Measurements from ENCODE around the gene GPR21. TPM values are rescaled to one million over a fixed set of nuclear protein-coding genes. Genes with fewer than 3 reads are reported as not detected.

Gene GPR21
- total RNA-seq, 1 donor from 2014 or later = 4.8 TPM

DNA sequence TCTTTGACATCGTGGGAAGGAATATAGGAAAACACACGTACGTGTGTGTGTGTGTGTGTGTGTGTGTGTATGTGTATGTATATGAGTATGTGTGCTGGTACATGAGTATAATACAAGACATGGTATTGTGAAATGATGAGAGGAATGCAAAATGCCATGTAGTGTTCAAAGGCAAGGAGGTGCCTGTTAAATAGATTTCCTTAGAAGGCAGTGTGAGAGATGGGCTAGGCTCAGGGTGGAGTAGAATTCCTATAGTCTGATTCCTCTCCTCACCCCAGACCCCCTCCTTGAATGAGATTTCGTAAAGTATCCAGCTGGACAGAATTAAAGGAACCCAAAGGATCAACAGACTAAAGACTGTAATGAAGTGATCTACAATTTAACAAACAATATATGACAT, 11.1 kb downstream of the GPR21 start:
- Mint-ChIP-seq H3K9me3 (ENCODE audit: low read depth) (peaks cover 6% of the 10 kb centered on the region), H3K4me1 (ENCODE audit: low read depth) (peaks cover 91% of the 10 kb centered on the region), H3K27me3 (ENCODE audit: low read depth) (no peaks in the 10 kb centered on the region), H3K4me3 (ENCODE audit: unreplicated experiment) (peak overlapping the region; percentile 2), H3K36me3 (ENCODE audit: low read depth) (peaks cover 11% of the 10 kb centered on the region), H3K27ac (ENCODE audit: unreplicated experiment) (peak overlapping the region; percentile 87)
- TF ChIP-seq, protein P1, sequence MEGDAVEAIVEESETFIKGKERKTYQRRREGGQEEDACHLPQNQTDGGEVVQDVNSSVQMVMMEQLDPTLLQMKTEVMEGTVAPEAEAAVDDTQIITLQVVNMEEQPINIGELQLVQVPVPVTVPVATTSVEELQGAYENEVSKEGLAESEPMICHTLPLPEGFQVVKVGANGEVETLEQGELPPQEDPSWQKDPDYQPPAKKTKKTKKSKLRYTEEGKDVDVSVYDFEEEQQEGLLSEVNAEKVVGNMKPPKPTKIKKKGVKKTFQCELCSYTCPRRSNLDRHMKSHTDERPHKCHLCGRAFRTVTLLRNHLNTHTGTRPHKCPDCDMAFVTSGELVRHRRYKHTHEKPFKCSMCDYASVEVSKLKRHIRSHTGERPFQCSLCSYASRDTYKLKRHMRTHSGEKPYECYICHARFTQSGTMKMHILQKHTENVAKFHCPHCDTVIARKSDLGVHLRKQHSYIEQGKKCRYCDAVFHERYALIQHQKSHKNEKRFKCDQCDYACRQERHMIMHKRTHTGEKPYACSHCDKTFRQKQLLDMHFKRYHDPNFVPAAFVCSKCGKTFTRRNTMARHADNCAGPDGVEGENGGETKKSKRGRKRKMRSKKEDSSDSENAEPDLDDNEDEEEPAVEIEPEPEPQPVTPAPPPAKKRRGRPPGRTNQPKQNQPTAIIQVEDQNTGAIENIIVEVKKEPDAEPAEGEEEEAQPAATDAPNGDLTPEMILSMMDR (IDR thresholded peaks at IDR 0.05) = no peak
- no peak for DNase-seq (ENCODE audit: low spot score)

DNA sequence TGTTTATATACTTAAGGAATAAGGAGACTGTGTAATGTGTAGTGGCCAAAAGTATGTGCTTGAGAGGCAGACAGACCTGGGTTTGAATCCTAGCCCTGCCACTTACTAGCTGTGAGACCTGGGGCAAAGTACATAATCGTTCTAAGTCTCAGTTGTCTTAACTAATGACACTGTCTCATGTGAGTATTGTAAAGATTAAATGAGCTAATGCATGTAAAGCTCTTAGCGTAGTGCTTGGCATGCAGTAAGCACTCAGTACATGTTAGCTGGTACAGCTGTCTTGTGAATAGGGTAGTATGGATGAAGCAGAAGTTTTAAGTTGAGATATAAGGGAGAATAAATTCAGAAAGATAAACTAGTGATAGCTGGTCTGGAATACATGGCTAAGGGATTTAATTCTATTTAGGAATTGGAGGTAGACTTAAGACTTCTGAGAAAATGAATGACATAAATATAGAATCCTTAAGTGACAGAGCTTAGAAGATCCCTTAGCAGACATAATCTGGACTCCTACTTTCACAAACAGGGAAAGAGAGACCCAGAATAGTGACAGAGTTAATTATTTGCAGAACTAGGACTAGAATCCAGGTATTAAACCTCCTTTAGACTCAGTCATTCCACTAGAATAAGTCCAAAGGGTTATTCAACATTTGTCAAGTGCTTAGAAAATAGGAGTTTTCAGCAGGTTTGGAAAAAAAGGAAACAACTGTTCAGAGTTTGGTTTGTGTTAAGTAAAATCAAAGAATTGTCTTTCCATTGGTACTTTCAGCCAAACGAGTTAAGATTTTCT, 13.1 kb downstream of the GPR21 start:
- no peak for DNase-seq (ENCODE audit: low spot score)
- Mint-ChIP-seq H3K4me3 (ENCODE audit: unreplicated experiment) (no peak overlapping the region), H3K9me3 (ENCODE audit: low read depth) (peaks cover 6% of the 10 kb centered on the region), H3K27ac (ENCODE audit: unreplicated experiment) (peak overlapping the region; percentile 82), H3K27me3 (ENCODE audit: low read depth) (no peaks in the 10 kb centered on the region), H3K36me3 (ENCODE audit: low read depth) (peaks cover 13% of the 10 kb centered on the region), H3K4me1 (ENCODE audit: low read depth) (peaks cover 88% of the 10 kb centered on the region)
- TF ChIP-seq, protein P1 (IDR thresholded peaks at IDR 0.05) = no peak

DNA sequence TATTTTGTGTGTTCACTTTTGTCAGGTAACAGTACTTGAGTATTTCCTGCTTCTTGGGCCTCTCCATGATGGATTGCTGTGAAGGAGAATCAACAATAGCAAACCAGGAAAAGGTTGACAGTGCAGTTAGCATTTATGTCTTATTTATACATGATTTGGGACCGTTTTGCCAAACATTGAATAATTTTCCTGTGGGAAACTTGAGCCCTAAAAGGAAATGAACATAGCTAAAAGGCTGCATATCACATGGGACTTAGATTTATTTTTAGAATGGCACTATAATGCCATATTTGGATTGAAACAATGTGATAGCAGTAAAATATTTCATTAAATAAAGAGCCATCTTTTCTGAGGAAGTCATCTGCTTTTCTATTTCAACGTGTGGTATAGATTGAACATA, 15.3 kb downstream of the GPR21 start:
- Mint-ChIP-seq H3K9me3 (ENCODE audit: low read depth) (no peaks in the 10 kb centered on the region), H3K4me3 (ENCODE audit: unreplicated experiment) (no peak overlapping the region), H3K27ac (ENCODE audit: unreplicated experiment) (peak overlapping the region; percentile 91), H3K4me1 (ENCODE audit: low read depth) (peaks cover 82% of the 10 kb centered on the region), H3K36me3 (ENCODE audit: low read depth) (peaks cover 6% of the 10 kb centered on the region), H3K27me3 (ENCODE audit: low read depth) (no peaks in the 10 kb centered on the region)
- TF ChIP-seq, protein P1 (IDR thresholded peaks at IDR 0.05) = no peak
- no peak for DNase-seq (ENCODE audit: low spot score)

DNA sequence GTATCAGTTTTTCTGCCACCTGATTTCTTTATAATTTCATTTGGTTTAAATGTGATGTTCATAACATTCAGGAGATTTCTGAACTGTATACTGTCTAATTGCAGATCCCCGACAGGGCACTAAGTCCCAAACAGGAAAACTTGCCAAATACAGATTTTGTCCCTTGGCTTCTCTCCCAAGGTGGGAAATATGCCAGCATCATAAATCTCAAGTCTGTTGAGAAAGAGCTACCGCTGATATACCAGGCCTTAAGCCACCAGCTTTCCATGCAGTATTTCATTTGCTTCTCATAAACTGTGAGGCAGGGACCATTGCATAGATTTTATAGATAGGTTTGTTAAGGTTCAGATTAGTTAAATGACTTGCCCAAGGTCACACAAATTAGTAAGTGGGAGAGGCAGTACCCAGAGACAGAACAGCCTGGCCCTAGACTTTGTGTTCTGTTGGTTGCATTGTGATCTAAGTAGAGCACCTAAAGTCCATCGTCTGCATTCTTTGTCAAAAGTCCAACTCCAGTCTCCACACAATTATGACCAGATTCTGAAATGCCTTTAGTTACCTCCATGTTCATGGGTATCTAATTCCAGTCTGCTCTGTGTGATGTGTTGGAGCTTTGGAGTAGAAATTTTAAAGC, 16.2 kb downstream of the GPR21 start:
- Mint-ChIP-seq H3K9me3 (ENCODE audit: low read depth) (no peaks in the 10 kb centered on the region), H3K36me3 (ENCODE audit: low read depth) (peaks cover 3% of the 10 kb centered on the region), H3K4me3 (ENCODE audit: unreplicated experiment) (no peak overlapping the region), H3K27me3 (ENCODE audit: low read depth) (no peaks in the 10 kb centered on the region), H3K27ac (ENCODE audit: unreplicated experiment) (peak overlapping the region; percentile 91), H3K4me1 (ENCODE audit: low read depth) (peaks cover 81% of the 10 kb centered on the region)
- TF ChIP-seq, protein P1 (IDR thresholded peaks at IDR 0.05) = no peak
- DNase-seq (ENCODE audit: low spot score) = no peak

DNA sequence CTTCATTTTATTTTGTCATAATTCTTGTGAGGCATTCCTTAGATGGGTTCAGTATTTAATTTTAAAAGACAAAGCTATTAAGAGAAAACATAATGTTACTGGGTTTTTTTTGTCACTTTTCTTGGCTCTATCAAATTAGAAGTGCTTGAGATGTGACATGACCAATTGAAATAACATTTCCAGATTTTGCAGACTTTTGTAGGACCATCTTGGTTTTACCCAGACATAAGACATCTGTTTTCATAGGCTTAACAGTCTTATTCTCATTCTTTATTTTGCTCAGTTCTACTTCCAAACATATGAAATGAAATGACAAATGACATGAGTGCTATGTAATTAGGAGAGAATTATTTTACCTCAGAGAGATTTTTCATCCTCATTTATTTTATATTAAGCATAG, 19.6 kb downstream of the GPR21 start:
- DNase-seq (ENCODE audit: low spot score) = no peak
- Mint-ChIP-seq H3K4me1 (ENCODE audit: low read depth) (peaks cover 63% of the 10 kb centered on the region), H3K27me3 (ENCODE audit: low read depth) (no peaks in the 10 kb centered on the region), H3K4me3 (ENCODE audit: unreplicated experiment) (no peak overlapping the region), H3K9me3 (ENCODE audit: low read depth) (no peaks in the 10 kb centered on the region), H3K36me3 (ENCODE audit: low read depth) (peaks cover 5% of the 10 kb centered on the region), H3K27ac (ENCODE audit: unreplicated experiment) (peak overlapping the region; percentile 89)
- TF ChIP-seq, protein P1 (IDR thresholded peaks at IDR 0.05) = no peak

Data from chondrocyte (in vitro differentiated cells).